Right lobe of liver (tissue), 4 donors: Measurements from ENCODE around the gene TTC12.

Experiments
- POLR2A ChIP-seq: fragments of 450-650 bp; IDR thresholded peaks from one replicate; pipeline ENCODE4 v1.6.1; 2017; ENCODE audit warnings: antibody characterized with exemption, mild to moderate bottlenecking
- TF ChIP-seq, protein P1 (sequence below), 4 donors: fragments of 200-600 bp in 3 of 4; fragments of 450-650 bp in 1 of 4; IDR thresholded peaks; one replicate each; pipeline versions ENCODE4 v1.5.1 to v1.8.0; 2016 to 2022; ENCODE audit warnings: antibody characterized with exemption in 4 of 4, mild to moderate bottlenecking in 2 of 4
- donor health status: DM: no; HTN: no; CAD: no.
- donor health status: DM: no; HTN: no; CAD: no.
- donor health status: DM: no; HTN: yes; CAD: no.

DNA sequence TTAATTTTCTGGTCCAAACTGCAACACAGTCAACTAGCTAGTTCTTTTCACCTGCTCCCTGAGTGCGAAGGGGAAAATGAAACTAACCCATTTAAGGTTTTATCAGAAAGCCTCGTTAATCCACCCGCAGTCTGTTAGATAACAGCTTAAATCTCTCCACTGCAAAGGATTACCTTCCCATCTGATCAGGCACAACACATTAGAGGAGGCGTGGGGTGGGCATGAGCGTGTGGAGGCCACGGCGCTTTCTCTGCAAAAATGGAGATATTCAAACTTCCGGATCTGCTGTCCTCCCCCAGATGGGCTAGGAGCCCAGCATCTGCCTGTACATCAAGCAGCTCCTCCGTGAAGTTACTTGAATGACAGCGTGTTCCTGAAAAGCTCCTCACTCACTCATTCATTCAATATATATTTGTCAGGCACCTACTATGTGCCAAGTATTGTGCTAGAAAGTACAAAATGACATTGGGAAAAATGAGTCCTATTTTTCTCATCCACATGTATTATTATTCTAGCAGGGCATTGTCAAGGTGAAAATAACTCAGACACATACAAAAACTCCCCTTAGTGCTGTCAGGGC, 59.7 kb downstream of the TTC12 start:
- TF ChIP-seq, protein P1, sequence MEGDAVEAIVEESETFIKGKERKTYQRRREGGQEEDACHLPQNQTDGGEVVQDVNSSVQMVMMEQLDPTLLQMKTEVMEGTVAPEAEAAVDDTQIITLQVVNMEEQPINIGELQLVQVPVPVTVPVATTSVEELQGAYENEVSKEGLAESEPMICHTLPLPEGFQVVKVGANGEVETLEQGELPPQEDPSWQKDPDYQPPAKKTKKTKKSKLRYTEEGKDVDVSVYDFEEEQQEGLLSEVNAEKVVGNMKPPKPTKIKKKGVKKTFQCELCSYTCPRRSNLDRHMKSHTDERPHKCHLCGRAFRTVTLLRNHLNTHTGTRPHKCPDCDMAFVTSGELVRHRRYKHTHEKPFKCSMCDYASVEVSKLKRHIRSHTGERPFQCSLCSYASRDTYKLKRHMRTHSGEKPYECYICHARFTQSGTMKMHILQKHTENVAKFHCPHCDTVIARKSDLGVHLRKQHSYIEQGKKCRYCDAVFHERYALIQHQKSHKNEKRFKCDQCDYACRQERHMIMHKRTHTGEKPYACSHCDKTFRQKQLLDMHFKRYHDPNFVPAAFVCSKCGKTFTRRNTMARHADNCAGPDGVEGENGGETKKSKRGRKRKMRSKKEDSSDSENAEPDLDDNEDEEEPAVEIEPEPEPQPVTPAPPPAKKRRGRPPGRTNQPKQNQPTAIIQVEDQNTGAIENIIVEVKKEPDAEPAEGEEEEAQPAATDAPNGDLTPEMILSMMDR (IDR thresholded peaks at IDR 0.05) = no peak
- TF ChIP-seq POLR2A = no peak
